Stimulated activated CD4-positive, alpha-beta T cell treated with anti-CD3 and anti-CD28 coated beads, Interleukin-12 subunit alpha, Interleukin-12 subunit beta, amount 100 ng/mL, for 24 hours (primary cell): Measurements from ENCODE around the gene RGS7.

ENCODE experiments used
- DNase-seq, 2 experiments: peaks; one replicate each; pipeline ENCODE4 v3.0.0-alpha.2; 2020; ENCODE audit warnings: low read depth in 2 of 2

Gene RGS7

DNA sequence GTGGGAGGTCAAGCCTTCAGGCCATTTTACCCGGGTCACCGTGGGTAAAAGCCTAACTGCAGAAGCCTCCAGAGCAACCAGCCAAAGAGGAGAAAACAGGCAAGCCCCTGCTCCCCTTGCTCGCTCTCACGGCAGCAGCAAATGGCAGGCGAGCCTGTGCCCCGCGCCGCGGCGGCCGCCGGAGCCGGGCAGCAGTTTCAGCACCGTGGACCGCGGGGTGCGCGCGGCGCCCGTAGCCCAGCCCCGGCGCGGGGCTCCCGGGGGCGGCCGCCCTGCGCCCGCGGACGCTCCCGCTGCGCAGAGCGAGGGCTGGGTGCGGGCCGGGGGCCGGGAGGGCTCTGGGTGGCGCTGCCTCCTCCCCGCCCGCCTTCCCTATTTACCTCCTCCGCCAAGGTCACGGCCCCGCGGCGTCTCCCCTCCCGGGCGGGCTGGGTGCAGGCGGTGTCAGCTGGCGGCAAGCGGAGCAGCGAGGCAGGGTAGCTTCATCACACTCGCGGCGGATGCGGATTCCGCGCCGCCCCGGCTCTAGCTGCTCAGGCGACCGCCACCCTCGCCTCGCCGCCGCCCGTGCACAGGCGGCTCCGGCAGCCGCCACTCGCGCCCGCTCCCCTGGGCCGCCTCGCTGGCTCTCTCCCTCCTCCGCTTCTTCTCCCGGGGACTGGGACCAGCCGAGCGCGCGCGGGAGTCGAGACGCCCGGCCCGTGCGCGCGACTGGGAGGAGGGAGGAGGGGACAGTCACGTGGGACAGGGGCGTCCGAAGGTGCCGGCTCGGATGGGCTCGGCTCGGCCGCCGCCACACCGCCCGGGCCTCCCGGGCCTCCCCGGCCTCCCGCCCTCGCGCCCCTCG is at the start of gene RGS7:
Gene RGS7, minus strand, starts transcription at position 687 of the 847 bp plus-strand sequence.
- DNase-seq, result no peak

DNA sequence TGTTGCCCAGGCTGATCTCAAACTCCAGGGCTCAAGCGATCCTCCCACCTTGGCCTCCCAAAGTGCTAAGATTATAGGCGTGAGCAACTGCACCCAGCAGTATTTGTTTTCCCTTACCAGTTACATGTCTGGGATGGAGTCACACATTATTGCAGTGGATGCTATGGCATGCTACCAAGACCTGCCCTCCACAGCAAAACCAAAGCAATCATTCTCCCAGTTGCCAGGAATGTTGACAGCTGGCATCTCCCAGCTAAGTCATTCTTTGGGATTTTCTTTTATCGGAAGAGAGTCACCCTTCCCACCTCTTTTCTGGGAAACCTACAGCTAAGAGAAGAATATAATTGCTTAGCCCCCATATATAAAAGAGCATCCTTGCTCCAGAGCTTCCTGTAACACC is 49.4 kb upstream of the RGS7 start:
- no peak for DNase-seq

DNA sequence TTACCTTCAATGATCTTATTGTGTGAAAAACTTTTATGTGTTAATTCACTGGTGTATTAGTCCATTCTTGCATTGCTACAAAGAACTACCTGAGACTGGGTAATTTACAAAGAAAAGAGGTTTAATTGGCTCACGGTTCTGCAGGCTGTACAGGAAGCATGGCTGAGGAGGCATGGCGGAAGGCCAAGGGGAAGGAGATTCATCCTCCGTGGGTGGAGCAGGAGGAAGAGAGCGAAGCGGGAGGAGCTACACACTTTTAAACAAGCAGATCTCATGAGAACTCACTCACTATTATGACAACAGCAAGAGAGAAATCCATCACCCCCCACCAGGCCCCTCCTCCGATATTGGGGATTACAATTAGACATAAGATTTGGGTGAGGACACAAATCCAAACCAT is 44.2 kb upstream of the RGS7 start:
- DNase-seq, result no peak

DNA sequence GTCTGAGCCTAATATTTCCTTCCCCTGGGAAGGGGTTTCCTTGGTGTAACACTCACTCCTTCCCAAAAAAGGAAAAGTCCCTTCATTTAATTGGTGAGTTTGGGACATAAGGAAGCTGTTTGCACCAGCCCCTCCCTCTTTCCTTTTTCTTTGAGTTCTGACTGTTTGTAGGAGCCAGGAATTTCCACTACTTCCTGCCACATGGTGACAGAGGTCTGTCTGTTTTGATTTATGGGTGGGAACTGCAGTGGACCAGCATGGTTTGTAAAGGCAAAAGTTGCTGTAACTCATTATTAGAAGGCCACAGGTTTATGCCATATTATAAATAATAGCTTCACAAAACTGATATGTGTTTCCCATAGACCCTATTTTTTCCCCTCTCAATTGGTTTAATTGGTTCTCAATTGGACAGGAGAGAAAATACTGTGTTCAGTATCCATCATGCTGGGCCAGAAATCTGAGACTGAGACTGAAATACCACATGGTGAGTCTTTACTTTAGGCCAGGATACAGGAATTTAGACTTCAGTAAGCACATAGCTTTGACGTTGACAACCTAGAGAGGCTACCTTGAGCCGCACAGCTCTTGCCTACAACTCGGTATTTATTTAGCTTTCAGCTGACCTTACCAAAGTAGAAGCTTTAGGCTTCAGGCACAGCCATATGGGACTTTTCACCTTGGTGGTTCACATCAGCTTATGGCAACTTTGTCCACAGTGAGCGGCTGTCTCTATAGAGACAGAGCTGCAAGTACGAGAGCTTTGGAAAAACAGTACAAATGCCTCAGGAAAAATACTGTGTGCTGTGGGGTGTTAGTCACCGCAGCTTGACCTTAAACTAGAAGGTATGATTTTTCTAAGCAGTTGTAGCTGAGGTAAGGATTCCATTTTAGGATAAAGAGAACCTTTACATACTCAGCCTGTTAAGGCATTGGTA is 40.0 kb upstream of the RGS7 start:
- no peak for DNase-seq

DNA sequence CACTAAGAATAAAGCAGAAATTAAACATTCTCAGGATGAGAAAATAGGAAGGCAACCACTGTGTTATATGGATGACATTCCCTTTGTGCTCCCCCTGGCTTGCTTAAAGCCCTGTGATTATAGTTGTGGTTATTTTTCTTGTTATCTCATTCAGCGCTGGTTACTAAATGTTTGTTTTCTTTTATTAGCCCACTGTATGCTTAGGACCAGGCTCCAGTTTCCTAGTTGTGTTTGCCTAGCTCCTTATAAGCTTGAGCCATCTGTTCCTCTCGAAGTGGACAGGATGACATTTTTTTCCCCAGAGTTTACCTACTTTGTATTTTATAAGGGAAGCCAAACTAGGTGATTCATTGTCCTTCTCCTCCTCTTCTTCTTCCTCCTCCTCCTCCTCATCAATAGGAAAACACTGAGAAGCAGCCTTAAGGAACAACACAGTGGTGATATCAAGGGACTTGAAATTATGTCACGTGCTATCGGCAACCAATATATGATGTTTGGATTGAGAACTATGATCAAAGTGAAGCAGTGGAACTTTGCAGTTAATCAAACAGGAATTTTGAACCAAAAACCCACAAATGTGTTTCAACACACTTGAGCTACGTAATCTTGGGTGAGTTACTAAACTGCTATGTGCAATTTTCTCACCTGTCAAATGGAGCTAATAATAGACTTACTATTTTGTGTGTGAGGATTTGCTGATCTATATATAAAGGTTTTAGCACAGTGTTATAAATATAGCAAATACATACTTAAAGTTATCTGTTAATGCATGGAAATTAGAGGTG is 35.1 kb upstream of the RGS7 start:
- DNase-seq, result no peak

DNA sequence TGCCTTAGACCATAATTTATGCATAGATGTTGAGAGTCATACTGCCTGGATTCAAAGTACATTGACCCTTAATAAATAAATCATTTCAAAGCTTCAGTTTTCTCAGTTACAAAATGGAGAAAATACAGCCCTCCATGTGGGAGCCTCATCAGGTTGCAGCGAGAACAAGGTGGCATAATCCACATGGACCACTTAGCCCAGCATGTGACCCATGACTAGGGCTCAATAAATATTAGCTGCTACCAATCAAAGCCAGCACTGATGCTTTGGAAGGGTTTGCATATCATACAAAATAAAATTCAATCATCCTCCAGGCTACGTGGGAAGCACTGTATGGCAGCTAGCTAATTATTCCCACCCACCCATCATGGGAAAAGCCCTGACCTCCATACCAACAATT is 33.5 kb upstream of the RGS7 start:
- DNase-seq, result no peak

DNA sequence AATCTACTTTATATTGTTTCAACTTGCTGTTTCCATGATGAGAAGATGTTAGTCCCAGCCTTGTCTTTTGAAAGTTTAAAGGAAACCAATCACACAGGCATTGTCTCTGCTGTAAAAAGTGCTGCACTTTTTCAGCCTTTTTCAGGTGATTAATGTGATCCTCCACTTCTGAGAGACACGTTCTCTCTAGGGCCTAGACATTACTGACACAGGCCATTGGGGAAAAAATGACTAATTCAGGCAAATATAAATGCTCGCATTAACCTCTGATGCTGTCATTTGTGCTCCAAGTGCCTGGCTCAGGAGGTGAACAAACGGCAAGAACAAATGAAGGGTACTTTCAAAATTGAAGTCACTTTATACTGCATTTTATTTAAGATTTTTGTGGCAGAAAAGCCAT is 32.4 kb upstream of the RGS7 start:
- DNase-seq, result no peak

DNA sequence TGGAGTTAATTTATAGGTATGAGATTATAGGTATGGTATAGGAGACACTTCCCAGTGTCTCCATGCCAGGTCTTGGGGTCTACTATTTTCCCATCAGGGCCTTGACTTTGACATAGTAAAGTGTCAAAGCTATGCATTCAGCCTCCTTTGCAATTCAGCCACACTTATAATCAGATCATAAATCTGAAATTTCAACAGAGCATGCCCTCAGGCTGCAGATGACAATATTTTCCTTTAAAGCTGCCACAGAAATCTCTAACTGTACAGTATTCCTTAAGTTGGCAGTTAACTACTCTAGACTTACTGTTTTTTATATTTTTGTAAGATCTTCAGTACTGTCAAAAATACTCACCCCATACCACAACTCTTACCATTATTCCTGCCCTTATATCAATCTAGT is 30.2 kb upstream of the RGS7 start:
- no peak for DNase-seq

DNA sequence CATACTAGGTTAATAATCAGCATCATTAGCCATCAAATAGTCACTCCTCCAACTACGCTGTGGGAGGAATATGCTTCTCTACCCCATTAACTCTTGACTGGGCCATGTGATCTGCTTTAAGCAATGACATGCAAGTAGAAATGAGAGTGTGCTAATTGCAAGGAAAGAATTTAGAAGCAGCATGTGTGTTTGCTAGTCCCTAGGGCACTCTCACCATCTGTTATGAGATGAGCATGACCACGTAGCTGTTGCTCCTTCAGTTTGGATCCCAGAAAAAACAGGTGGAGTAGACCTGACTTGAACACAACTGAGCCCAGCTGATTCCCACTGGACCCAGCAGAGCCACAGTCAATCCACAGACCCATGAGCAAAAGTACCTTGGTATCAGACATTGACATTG is 19.7 kb upstream of the RGS7 start:
- DNase-seq, result no peak

DNA sequence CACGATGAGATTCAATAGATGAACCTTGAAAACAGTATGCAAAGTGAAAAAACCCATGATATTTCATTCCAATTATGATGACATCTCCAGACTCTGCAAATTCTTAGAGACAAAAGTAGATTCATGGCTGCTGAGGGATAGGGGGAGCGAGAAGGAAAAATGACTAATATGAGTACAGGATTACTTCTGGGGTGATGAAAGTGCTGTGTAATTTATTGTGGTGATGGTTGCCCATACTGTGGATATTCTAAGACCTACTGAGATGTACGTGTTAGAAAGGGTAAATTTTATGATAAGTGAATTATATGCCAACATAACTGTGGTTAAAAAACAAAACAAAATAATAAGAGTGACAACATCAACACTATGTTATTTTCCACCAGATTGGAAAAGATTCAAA is 18.9 kb upstream of the RGS7 start:
- no peak for DNase-seq

DNA sequence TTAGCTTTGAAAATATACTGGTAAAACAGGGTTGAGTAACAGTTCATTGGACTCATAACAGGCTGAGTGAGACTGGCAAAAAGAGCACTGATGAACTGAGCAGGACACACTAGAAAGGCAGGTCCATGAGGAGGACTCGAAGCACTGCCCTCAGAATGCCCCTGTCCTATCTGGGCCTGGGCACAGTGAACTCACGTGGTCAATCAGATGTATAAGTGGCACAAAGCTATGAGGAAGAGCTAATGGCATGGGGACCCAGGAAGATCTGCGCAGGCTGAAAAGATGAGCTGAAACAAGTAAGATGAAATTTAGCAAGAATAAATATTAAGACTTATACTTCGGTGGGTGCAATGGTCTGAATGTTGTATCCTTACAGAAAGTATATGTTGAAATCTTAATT is 9.2 kb upstream of the RGS7 start:
- DNase-seq, result no peak

DNA sequence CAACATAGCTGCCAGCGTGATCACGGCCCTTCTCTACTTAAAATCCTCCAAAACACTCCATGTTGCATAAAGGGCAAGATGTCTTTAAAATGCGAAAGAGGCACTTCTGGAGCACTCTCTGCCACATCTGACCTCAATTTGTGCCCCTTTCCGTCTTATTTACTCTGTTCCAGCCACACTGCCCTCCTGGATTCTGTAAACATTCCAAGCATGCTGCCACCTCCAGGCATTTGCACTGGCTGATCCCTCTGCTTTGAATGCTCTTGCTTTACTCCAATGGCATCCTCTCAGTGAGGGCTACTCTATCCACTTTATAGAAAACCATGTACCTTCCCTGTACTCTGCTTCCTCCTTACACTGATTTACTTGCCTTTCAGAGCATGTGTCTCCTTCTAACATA is 5.3 kb upstream of the RGS7 start:
- DNase-seq, result no peak

DNA sequence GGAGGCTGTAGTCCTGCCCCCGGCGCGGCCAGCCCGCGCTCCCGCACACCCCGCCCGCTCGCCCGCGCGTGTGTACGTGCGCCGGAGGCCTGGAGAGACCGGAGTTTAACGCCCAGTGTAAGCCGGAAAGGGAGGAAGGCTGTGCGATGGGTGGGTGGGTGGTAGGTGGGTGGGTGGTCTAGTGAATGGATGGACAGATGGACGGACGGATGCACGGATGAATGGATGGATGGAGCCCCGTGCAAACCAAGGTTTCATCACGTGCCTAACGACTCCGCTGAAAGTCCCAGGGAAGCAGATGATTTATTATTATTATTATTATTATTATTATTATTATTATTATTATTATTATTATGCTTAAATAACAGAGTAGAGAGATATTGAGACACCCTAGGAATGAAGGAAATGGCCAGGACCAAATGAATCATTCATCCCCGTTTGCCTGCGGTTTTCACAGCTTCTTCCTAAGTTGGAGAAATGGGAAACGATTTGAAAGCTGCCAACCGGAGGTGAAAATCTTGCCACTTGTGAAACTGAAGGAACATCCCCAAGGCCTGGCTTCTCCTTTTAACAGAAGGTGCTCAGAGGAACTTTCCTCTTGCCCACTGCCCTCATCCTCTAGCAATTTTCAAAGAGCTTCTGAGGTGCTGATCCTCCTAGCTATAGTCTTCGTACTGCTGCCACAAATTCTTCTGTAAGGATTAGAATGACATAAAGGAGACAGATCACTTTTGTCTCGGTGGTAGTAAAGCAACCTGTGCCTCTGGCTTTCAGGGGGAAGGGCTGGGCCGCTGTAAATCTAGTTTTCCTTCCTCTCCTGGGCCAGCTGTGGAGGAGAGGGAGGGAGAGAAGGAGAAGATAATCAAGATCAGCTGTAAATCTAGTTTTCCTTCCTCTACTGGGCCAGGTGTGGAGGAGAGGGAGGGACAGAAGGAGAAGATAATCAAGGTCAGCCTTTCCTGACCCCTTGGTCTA is 648 bp upstream of the RGS7 start:
- DNase-seq, result no peak

DNA sequence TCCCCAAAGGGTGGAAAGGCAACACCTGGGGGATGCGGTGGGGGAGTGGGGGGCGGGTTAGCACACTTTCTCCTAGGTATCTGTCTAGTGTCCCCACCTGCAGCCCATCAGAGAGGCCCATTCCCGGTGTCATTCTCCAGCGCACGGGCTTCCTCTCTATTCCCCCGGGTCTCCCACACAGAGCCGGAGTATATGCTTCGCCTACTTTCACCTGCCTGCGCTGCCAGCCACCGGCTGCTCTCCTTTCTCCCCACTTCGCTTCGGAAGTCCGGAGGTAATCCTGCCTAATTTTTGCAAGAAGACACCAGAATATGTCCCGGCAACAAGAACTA is 852 bp downstream of the RGS7 start:
- DNase-seq, result no peak

DNA sequence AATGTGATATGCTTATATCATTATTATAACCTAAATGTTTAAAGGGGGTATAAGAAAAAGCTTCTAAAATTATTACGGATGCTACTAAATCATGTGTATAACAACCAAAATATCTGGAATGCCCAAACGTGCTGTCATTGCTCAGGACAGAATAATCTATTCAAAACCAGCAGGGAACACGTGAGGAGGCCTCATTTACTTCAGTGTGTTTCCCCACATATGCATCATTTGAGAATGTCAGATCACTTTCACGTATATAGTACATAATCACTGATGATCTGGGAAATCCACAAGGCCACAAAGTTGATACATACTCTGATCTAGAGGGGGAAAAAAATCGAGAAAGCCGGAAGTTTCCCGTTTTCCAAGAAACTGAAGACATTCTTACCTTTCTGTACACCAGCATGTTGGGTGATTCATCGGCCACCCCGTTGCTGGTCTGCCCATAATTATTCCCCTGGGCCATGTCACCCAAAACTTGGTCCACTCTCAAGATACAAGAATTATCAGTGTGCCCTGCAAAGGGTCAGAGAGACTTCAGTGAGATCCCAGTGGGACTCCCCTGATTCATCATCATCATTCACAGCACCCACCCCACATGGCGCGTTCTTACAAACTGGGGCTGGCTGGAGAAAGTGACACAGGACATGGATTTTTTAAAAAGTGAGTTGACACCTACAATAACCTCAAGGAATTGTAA is 1.5 kb downstream of the RGS7 start:
- no peak for DNase-seq

DNA sequence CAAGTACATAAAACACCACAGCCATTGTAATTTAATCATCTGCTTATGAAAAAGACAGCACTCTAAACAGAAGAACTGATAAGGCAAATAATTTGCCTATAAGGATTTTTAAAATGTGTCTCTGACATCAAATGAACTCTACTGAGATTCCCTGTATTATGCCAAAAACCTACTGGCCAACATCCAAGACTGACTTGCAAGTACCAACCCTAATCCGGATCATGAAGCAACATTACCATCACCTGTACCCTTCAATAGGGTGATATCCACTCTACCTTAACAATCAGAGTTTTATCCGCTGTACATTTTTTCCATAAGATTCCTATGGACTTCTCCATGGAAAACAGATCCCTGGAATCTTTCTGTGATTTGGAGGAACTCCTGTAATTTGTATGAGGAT is 4.6 kb downstream of the RGS7 start:
- DNase-seq, result no peak

DNA sequence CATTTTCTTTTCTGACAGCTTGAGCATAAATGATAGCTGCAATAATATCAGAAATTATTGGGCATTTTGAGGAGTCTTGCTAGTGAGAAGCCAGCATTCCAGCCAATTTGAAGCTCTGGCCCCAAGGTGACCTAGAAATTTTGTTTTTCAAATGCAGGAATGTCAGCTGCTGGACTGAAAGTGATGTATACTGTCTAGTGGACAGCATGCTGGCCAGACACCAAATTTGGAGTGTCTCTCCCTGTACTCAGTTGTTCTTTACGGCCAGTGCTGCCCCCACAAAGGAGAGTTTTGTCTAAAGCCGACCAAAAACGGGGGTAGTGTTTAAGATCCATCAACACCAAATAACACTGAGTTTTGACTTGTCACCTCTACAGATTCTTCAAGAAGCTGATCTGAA is 5.2 kb downstream of the RGS7 start:
- DNase-seq, result no peak

DNA sequence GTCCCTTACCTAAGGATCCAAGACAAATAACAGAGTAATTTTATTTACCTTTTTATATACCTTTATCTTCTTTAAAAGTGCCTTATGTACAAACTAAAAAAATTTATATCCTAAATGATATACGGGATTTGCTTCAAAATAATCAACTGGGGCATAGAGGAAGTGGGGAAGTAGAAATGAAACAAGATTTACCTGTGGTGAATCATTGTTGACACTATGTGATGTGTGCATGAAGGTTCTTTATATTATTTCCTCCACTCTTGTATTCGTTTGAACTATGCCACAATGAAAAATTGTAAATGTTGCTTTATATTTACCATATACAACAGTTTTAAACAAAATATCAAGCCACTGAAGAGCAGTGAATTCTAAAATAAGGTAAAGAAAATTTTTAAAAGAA is 13.0 kb downstream of the RGS7 start:
- DNase-seq, result no peak

DNA sequence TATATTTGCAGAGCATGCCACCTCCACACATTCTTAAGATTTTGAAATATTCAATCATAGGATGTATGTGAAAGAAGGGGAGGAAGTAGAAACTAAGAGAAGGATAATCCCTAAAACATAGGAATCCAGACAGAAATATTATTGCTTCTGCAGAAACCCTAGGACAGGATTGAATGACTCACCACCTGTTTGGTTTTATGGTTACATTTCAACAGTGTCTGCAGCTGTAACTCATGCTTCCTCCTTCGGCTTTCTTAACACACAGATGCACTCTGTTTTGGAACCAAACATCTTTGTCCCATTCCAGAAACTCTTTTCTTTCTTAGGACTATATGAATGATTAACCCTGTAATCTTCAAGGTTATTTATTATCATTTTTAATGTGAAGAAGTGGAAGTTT is 20.7 kb downstream of the RGS7 start:
- no peak for DNase-seq

DNA sequence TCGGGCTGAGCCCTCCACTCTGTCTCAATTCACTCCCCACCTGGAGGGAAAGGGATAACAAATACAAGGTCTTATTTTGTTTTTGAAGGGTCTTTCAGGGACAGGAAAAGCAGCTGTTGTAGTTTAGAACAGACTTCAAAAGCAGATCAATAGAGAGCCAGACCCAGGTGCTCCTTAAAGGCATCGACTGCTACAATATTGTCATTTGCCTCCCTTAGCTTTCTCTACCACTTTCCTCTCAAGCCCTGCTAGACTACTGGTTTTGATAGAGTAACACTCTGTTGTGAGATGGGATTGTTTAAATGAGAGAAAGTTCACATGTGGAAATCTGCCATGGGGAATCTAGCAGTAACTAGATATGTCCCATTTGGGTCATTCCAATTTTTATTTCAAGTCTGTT is 24.0 kb downstream of the RGS7 start:
- DNase-seq, result no peak

DNA sequence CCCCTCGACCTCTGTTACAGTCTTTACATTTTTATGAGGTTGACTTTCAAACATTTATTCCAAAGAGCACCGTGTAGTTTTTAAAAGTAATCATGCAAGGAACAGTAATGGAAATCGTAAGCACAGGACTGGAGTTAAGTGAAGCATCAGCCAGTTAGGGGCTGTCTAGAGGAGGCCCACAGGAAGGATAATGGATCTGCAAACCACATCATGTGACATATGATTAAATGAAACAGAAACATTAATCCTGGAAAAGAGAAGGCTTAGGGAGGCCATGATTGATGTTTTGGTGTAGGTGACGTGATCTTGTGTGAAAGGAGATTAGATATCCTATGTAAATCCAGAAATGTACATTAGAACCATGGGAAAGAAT is 25.0 kb downstream of the RGS7 start:
- DNase-seq, result no peak
